GM23248 (cell line): ENCODE results near the gene SMURF2. TPM values are rescaled to one million over a fixed set of nuclear protein-coding genes. Genes with fewer than 3 reads are reported as not detected.
A peak's percentile ranks its signal among the peaks of the same experiment; 100 is the strongest.
"Not testable (repeated sequence)": the region's sequence is repeated elsewhere in the genome, so short reads cannot be mapped to it uniquely, and the experiment has no call there.

Experiments
- DNase-seq: peaks from one replicate; pipeline ENCODE4 v3.0.0-alpha.2; 2015
- H2AFZ ChIP-seq: fragments of 200-600 bp; sonication (generic); 2 replicates; pipeline ENCODE4 v1.6.1; 2016; ENCODE audit warnings: antibody characterized with exemption
- H3F3A ChIP-seq: fragments of 200-600 bp; sonication (generic); 2 replicates; pipeline ENCODE4 v1.6.1; 2016; ENCODE audit warnings: mild to moderate bottlenecking, antibody characterized with exemption, mixed run types; ENCODE audit not compliant: insufficient read depth
- H3K27ac ChIP-seq: fragments of 200-600 bp; sonication (generic); 2 replicates; pipeline ENCODE4 v1.5.1; 2016; ENCODE audit warnings: mild to moderate bottlenecking
- H3K27me3 ChIP-seq: fragments of 200-600 bp; sonication (generic); replicated peaks from 2 replicates; pipeline ENCODE4 v1.6.1; 2016; ENCODE audit warnings: mild to moderate bottlenecking; ENCODE audit not compliant: insufficient read depth
- H3K36me3 ChIP-seq: fragments of 200-600 bp; sonication (generic); 2 replicates; pipeline ENCODE4 v1.6.1; 2016; ENCODE audit warnings: low read depth, mild to moderate bottlenecking
- H3K4me1 ChIP-seq: fragments of 200-600 bp; sonication (generic); 2 replicates; pipeline ENCODE4 v1.6.1; 2016; ENCODE audit warnings: mild to moderate bottlenecking; ENCODE audit not compliant: insufficient read depth
- H3K4me2 ChIP-seq: fragments of 200-600 bp; sonication (generic); one replicate; pipeline ENCODE4 v1.6.1; 2016; ENCODE audit warnings: mild to moderate bottlenecking; ENCODE audit not compliant: unreplicated experiment
- H3K4me3 ChIP-seq: fragments of 200-600 bp; sonication (generic); 2 replicates; pipeline ENCODE4 v1.5.1; 2016; ENCODE audit warnings: mild to moderate bottlenecking
- H3K79me2 ChIP-seq: fragments of 200-600 bp; sonication (generic); 2 replicates; pipeline ENCODE4 v1.6.1; 2016; ENCODE audit warnings: mild to moderate bottlenecking; ENCODE audit not compliant: insufficient read depth
- H3K9ac ChIP-seq: fragments of 200-600 bp; sonication (generic); 2 replicates; pipeline ENCODE4 v1.6.1; 2016; ENCODE audit warnings: mild to moderate bottlenecking
- H3K9me2 ChIP-seq: fragments of 200-600 bp; sonication (generic); 2 replicates; pipeline ENCODE4 v1.6.1; 2016; ENCODE audit warnings: mixed run types, mild to moderate bottlenecking, moderate library complexity; ENCODE audit not compliant: insufficient read depth
- H3K9me3 ChIP-seq: fragments of 200-600 bp; sonication (generic); one replicate; pipeline ENCODE4 v1.6.1; 2017; ENCODE audit warnings: low read depth
- H4K20me1 ChIP-seq: fragments of 200-600 bp; sonication (generic); 2 replicates; pipeline ENCODE4 v1.6.0; 2016; ENCODE audit not compliant: insufficient read depth
- EZH2 ChIP-seq: fragments of 200-600 bp; sonication (generic); IDR thresholded peaks from 2 replicates; pipeline ENCODE4 v1.6.1; 2018; ENCODE audit warnings: antibody characterized with exemption, mild to moderate bottlenecking; ENCODE audit not compliant: insufficient read depth, poor library complexity, severe bottlenecking
- EZH2phosphoT487 ChIP-seq: fragments of 200-600 bp; sonication (generic); IDR thresholded peaks from 2 replicates; pipeline ENCODE4 v1.6.1; 2018; ENCODE audit warnings: antibody characterized with exemption, moderate library complexity, mild to moderate bottlenecking, low read depth; ENCODE audit not compliant: insufficient read depth
- WGBS, 2 experiments: methylation state at CpG; one replicate each; pipeline ENCODE4 v1.1.6; 2015 to 2017; ENCODE audit warnings: low lambda C conversion rate in 2 of 2, low coverage in 1 of 2; ENCODE audit errors: missing lambda C conversion rate in 2 of 2; 5-methylcytosine and 5-hydroxymethylcytosine counted together
- in situ Hi-C: fragments of 300-500 bp; cut with MboI; formaldehyde crosslinking; loops from 2 replicates; pipeline ENCODE4 v1.15.0; 2020
- polyA plus RNA-seq: library from polyadenylated mRNA; unstranded; fragments of >200 nt; fragmentation: Nextera tagmentation; extraction: Ambion mirVana; gene quantifications from 2 replicates; pipeline ENCODE4 v1.2.1, GENCODE V29; 2016
- total RNA-seq: library from RNA; depleted of rRNA; stranded (reverse); fragments of >200 nt; shearing (Covaris generic); gene quantifications from 2 replicates; pipeline ENCODE4 v1.2.3, GENCODE V29; 2014

SMURF2 gene
- total and polyA plus RNA-seq, 2 experiments from 2014 or later = 50.8 to 159 TPM

GRCh38 chr17:64667807-64668721 is 6.0 kb upstream of the SMURF2 start:
- H3K4me3 ChIP-seq, H3K9me2 ChIP-seq, H3K36me3 ChIP-seq, in situ Hi-C loops, H4K20me1 ChIP-seq, H3K27me3 ChIP-seq, H3K79me2 ChIP-seq, H3K9ac ChIP-seq, H3K9me3 ChIP-seq: not testable (repeated sequence)
- Histone ChIP-seq H3K27ac (peak overlapping the region; percentile 46), H3K4me2 (peak overlapping the region; percentile 62), H2AFZ (peak overlapping the region; percentile 23), H3F3A (peaks cover 48% of the 10 kb centered on the region), H3K4me1 (peaks cover 43% of the 10 kb centered on the region)
- WGBS, 2 experiments = 65 to 68% methylated on average over 14 of the region's 14 CpGs
- DNase-seq = peak; percentile 45

DNA sequence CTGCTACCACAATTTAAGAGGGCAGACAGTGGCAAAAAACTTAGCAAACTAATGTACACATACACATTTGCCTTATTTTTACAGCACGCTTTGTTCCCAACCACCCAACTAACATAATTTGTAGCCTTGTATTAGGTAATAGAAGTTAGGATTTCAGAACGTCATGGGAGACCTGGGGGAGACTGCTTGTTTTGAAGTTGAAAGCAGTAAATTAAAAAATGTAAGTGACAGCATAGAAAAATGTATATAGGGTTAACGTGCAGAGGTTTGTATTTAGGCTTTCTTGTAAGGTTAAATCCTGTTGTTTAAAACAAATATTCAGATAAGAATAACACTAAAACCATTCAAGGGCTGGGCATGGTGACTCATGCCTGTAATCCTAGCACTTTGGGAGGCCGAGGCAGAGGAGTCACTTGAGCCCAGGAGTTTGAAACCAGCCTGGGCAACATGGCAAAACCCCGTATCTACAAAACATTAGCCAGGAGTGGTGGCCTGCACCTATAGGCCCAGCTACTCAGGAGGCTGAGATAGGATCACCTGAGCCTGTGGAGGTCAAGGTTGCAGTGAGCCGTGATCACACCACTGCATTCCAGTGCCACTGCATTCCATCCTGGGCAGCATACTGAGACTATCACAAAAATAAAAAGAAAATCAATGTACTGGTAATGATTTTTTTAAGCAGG is 2.3 kb upstream of the SMURF2 start:
- peak; percentile 58 for DNase-seq
- H3K36me3 ChIP-seq, H3K9me2 ChIP-seq, in situ Hi-C loops, H3K9me3 ChIP-seq, H3K4me3 ChIP-seq, H4K20me1 ChIP-seq, H3K27me3 ChIP-seq: not testable (repeated sequence)
- Histone ChIP-seq H3K4me1 (peaks cover 35% of the 10 kb centered on the region), H2AFZ (peak overlapping the region; percentile 21; the same call in 1 of the 2 replicates), H3K27ac (peak overlapping the region; percentile 54), H3K4me2 (peak overlapping the region; percentile 31), H3K9ac (0 out of 2 replicates have a peak overlapping the region, but pooled peaks have one; percentile 10), H3F3A (peaks cover 56% of the 10 kb centered on the region), H3K79me2 (peaks cover 33% of the 10 kb centered on the region)
- WGBS, 2 experiments = 40 to 49% methylated on average over 6 of the region's 6 CpGs

GRCh38 chr17:64663836-64664235 is 1.7 kb upstream of the SMURF2 start:
- H2AFZ ChIP-seq = 0 out of 2 replicates have a peak overlapping the region, but pooled peaks have one; percentile 21
- H4K20me1 ChIP-seq, H3K36me3 ChIP-seq, H3K4me2 ChIP-seq, H3K27me3 ChIP-seq, H3K9ac ChIP-seq, H3K9me2 ChIP-seq, H3K9me3 ChIP-seq, H3K4me3 ChIP-seq, in situ Hi-C loops, DNase-seq: not testable (repeated sequence)
- peaks cover 35% of the 10 kb centered on the region for H3K4me1 ChIP-seq
- H3K27ac ChIP-seq = peak overlapping the region; percentile 54
- WGBS, 2 experiments = 88 to 95% methylated on average over 12 of the region's 12 CpGs
- peaks cover 63% of the 10 kb centered on the region for H3F3A ChIP-seq
- H3K79me2 ChIP-seq = peaks cover 39% of the 10 kb centered on the region

DNA sequence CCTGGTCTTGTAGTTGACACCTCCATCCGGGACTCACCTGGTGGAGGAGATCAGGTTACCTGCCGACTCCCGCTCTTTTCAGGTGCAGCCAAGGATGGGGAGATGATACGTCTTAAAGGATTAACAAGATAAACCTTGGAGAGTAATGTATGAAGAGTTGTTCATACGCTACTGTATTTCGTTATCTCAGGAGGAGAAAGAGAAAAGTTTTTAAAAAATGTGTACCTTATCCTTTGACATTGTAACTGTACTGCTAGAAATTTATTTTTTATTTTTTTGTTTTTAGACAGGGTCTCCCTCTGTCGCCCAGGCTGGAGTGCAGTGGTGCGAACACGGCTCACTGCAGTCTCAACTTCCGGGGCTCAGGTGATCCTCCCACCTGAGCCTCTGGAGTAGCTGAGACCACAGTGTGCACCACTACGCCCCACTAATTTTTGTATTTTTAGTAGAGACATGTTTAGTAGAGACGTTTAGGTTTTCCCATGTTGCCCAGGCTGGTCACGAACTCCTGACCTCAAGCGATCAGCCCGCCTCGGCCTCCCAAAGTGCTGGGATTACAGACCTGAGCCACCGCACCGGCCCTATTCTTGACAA is 764 bp upstream of the SMURF2 start:
- H3K27me3 ChIP-seq = no peaks in the 10 kb centered on the region
- H3K9me3 ChIP-seq = no peaks in the 10 kb centered on the region
- H3K4me3 ChIP-seq = peak overlapping the region; percentile 93
- peaks cover 49% of the 10 kb centered on the region for H3K79me2 ChIP-seq
- 0 out of 2 replicates have a peak, but pooled peaks cover 5% of the 10 kb centered on the region for H3K36me3 ChIP-seq
- H3K27ac ChIP-seq = peak overlapping the region; percentile 81
- peaks cover 32% of the 10 kb centered on the region for H3K4me1 ChIP-seq
- no peaks in the 10 kb centered on the region for H3K9me2 ChIP-seq
- H3F3A ChIP-seq = peaks cover 64% of the 10 kb centered on the region
- no peak for TF ChIP-seq EZH2
- no peak for TF ChIP-seq EZH2phosphoT487
- in situ Hi-C loops = no loop called here
- peak overlapping the region; percentile 89 for H3K9ac ChIP-seq
- whole genome bisulfite sequencing, 2 experiments = 60 to 63% methylated on average over 18 of the region's 18 CpGs
- DNase-seq = no peak
- H4K20me1 ChIP-seq = no peaks in the 10 kb centered on the region
- H3K4me2 ChIP-seq = peak overlapping the region; percentile 97
- H2AFZ ChIP-seq = peak overlapping the region; percentile 76
